GM12891 (cell line): ENCODE results near the gene CARS1.
"Not testable (repeated sequence)": the region's sequence is repeated elsewhere in the genome, so short reads cannot be mapped to it uniquely, and the experiment has no call there.

Source experiments
- PAX5 ChIP-seq: IDR thresholded peaks from 2 replicates; pipeline ENCODE4 v1.6.1; 2011; ENCODE audit warnings: low read length, moderate library complexity, mild to moderate bottlenecking; ENCODE audit not compliant: insufficient read depth, severe bottlenecking
- POLR2A ChIP-seq: IDR thresholded peaks from 2 replicates; pipeline ENCODE4 v1.6.1; 2011; ENCODE audit warnings: low read depth, low read length, control low read depth
- POLR2AphosphoS5 ChIP-seq: IDR thresholded peaks from 2 replicates; pipeline ENCODE4 v1.6.1; 2011; ENCODE audit warnings: low read depth, low read length, control low read depth
- POU2F2 ChIP-seq: IDR thresholded peaks from 2 replicates; pipeline ENCODE4 v1.6.1; 2011; ENCODE audit warnings: low read depth, mild to moderate bottlenecking, control low read depth, low read length, moderate library complexity
- SPI1 ChIP-seq: IDR thresholded peaks from 2 replicates; pipeline ENCODE4 v1.6.1; 2011; ENCODE audit warnings: low read depth, low read length, control low read depth
- TAF1 ChIP-seq: IDR thresholded peaks from 2 replicates; pipeline ENCODE4 v1.6.1; 2011; ENCODE audit warnings: low read depth, low read length, control low read depth

DNA sequence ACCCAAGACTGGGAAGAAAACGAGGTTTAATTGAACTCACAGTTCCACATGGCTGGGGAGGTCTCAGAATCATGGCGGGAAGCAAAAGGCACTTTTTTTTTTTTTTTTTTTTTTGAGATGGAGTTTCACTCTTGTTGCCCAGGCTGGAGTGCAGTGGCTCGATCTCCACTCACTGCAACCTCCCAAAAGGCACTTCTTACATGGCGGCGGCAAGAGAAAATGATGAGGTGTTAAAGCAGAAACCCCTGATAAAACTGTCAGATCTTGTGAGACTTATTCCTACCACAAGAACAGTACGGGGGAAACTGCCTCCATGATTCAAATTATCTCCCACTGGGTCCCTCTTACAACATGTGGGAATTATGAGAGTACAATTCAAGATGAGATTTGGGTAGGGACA lies 7.5 kb upstream of the CARS1 start:
- not testable (repeated sequence) for TF ChIP-seq POLR2AphosphoS5, POU2F2, TAF1, POLR2A, SPI1, PAX5
